A673 (cell line): ENCODE data around the gene FSD1L. TPM values are rescaled to one million over a fixed set of nuclear protein-coding genes. Genes with fewer than 3 reads are reported as not detected.
"Not testable (repeated sequence)": the region's sequence is repeated elsewhere in the genome, so short reads cannot be mapped to it uniquely, and the experiment has no call there.

ENCODE experiments used
- BruUV-seq: library from RNA; stranded (reverse); fragments of 400-500 nt; replicated peaks from 2 replicates; lab custom pipeline; 2021; lab: Mats Ljungman, UMichigan
- CTCF ChIA-PET: fragments of 300-600 bp; sonication (Branson Sonifier 250); formaldehyde crosslinking; loops from one replicate; lab custom pipeline; 2022; ENCODE audit warnings: antibody characterized with exemption; lab: Charles Lee
- POLR2A ChIA-PET: fragments of 300-600 bp; sonication (Branson Sonifier 250); formaldehyde crosslinking; loops from one replicate; lab custom pipeline; 2022; ENCODE audit warnings: antibody characterized with exemption; ENCODE audit not compliant: low non-redundant PET; lab: Charles Lee
- DNase-seq: peaks from one replicate; pipeline ENCODE4 v3.0.0-alpha.2; 2015; ENCODE audit warnings: low spot score
- H3K27ac ChIP-seq: fragments of 200-600 bp; sonication (generic); 2 replicates; pipeline ENCODE4 v1.5.1; 2016; ENCODE audit warnings: mixed run types, low read depth, mild to moderate bottlenecking, mixed read lengths, antibody characterized with exemption, low read length; ENCODE audit not compliant: poor library complexity, severe bottlenecking
- H3K27me3 ChIP-seq: fragments of 200-600 bp; sonication (generic); replicated peaks from 2 replicates; pipeline ENCODE4 v1.6.1; 2017; ENCODE audit warnings: mixed run types, low read depth, mild to moderate bottlenecking, mixed read lengths, antibody characterized with exemption, low read length; ENCODE audit not compliant: insufficient read depth, poor library complexity
- H3K36me3 ChIP-seq: fragments of 200-600 bp; sonication (generic); 2 replicates; pipeline ENCODE4 v1.6.1; 2016; ENCODE audit warnings: mixed run types, mild to moderate bottlenecking, mixed read lengths, antibody characterized with exemption, low read length; ENCODE audit not compliant: insufficient read depth, poor library complexity, severe bottlenecking
- H3K4me1 ChIP-seq: fragments of 200-600 bp; sonication (generic); 2 replicates; pipeline ENCODE4 v1.6.1; 2017; ENCODE audit warnings: mixed run types, mild to moderate bottlenecking, mixed read lengths, antibody characterized with exemption, low read length; ENCODE audit not compliant: insufficient read depth, poor library complexity, severe bottlenecking
- H3K4me3 ChIP-seq: fragments of 200-600 bp; sonication (generic); 2 replicates; pipeline ENCODE4 v1.5.1; 2016; ENCODE audit warnings: low read depth, mixed run types, mild to moderate bottlenecking, mixed read lengths, low read length; ENCODE audit not compliant: poor library complexity, severe bottlenecking
- H3K9me3 ChIP-seq: fragments of 200-600 bp; sonication (generic); 2 replicates; pipeline ENCODE4 v1.6.1; 2016; ENCODE audit warnings: mixed run types, low read depth, mild to moderate bottlenecking, mixed read lengths, antibody characterized with exemption, low read length; ENCODE audit not compliant: poor library complexity, severe bottlenecking
- EZH2 ChIP-seq: fragments of 200-600 bp; sonication (generic); IDR thresholded peaks from 2 replicates; pipeline ENCODE4 v1.6.1; 2017; ENCODE audit warnings: borderline replicate concordance, low read depth, mild to moderate bottlenecking, mixed read lengths, antibody characterized with exemption, low read length; ENCODE audit not compliant: poor library complexity, severe bottlenecking
- intact Hi-C: fragments of 100-400 bp; cut with micrococcal nuclease; formaldehyde crosslinking; loops from one replicate; pipeline ENCODE4 v1.10.0; 2022; ENCODE audit not compliant: unreplicated experiment
- total RNA-seq: library from RNA; stranded (reverse); gene quantifications from 2 replicates; pipeline ENCODE4 v1.2.3, GENCODE V29; 2021
- TF ChIP-seq, protein P1 (sequence below): fragments of 300-800, 200-600 bp; sonication (generic); conservative IDR thresholded peaks from 2 replicates; pipeline ENCODE4 v1.5.1; 2017; ENCODE audit warnings: low read depth, mild to moderate bottlenecking, antibody characterized with exemption, low read length, moderate library complexity, mixed read lengths

FSD1L gene
- total RNA-seq, 1 experiment from 2014 or later: 9.8 TPM

DNA sequence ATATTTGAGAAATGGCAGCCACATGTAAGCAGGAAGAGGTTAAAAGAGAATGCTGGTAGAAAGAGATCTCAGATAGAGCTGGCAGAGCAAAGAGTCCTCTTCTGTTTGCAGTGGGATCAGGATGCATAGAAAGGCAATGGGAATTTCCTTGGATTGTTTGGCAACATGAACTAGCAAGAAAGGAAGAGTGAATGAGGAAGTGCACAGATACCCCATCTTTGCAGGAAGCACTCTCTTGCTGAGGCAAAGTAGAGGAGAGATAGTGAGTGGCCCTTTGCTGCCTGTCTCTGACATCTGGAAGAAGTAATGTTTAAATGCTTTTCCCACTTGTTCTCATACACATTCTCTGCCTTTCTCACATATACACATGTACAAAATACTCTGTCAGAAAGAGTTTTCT lies 124.6 kb downstream of the FSD1L start:
- no TSS peak for BruUV-seq
- TF ChIP-seq, protein P1, sequence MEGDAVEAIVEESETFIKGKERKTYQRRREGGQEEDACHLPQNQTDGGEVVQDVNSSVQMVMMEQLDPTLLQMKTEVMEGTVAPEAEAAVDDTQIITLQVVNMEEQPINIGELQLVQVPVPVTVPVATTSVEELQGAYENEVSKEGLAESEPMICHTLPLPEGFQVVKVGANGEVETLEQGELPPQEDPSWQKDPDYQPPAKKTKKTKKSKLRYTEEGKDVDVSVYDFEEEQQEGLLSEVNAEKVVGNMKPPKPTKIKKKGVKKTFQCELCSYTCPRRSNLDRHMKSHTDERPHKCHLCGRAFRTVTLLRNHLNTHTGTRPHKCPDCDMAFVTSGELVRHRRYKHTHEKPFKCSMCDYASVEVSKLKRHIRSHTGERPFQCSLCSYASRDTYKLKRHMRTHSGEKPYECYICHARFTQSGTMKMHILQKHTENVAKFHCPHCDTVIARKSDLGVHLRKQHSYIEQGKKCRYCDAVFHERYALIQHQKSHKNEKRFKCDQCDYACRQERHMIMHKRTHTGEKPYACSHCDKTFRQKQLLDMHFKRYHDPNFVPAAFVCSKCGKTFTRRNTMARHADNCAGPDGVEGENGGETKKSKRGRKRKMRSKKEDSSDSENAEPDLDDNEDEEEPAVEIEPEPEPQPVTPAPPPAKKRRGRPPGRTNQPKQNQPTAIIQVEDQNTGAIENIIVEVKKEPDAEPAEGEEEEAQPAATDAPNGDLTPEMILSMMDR: no peak
- no peak for TF ChIP-seq EZH2
- Histone ChIP-seq H3K27me3 (no peaks in the 10 kb centered on the region), H3K36me3 (no peaks in the 10 kb centered on the region), H3K4me3 (no peak overlapping the region), H3K4me1 (no peaks in the 10 kb centered on the region), H3K27ac (no peak overlapping the region), H3K9me3 (no peaks in the 10 kb centered on the region)
- no peak for DNase-seq
- ChIA-PET POLR2A (no interaction called here), CTCF (no interaction called here)
- intact Hi-C loops: no loop called here

DNA sequence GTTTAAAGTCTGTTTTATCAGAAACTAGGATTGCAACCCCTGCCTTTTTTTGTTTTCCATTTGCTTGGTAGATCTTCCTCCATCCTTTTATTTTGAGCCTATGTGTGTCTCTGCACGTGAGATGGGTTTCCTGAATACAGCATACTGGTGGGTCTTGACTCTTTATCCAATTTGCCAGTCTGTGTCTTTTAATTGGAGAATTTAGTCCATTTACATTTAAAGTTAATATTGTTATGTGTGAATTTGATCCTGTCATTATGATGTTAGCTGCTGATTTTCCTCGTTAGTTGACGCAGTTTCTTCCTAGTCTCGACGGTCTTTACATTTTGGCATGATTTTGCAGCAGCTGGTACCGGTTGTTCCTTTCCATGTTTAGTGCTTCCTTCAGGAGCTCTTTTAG lies 132.1 kb downstream of the FSD1L start:
- H3K27ac ChIP-seq, H3K27me3 ChIP-seq, DNase-seq, H3K36me3 ChIP-seq, CTCF ChIA-PET, H3K4me3 ChIP-seq, intact Hi-C loops, POLR2A ChIA-PET, BruUV-seq, H3K9me3 ChIP-seq, H3K4me1 ChIP-seq: not testable (repeated sequence)

DNA sequence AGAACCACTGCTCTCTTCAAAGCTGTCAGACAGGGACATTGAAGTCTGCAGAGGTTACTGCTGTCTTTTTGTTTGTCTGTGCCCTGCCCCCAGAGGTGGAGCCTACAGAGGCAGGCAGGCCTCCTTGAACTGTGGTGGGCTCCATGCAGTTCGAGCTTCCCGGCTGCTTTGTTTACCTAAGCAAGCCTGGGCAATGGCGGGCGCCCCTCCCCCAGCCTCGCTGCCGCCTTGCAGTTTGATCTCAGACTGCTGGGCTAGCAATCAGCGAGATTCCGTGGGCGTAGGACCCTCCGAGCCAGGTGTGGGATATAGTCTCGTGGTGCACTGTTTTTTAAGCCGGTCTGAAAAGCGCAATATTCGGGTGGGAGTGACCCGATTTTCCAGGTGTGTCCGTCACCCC lies 133.7 kb downstream of the FSD1L start:
- POLR2A ChIA-PET, H3K9me3 ChIP-seq, CTCF ChIA-PET, BruUV-seq, H3K36me3 ChIP-seq, H3K27me3 ChIP-seq, H3K4me3 ChIP-seq, H3K4me1 ChIP-seq, DNase-seq, H3K27ac ChIP-seq, intact Hi-C loops: not testable (repeated sequence)

DNA sequence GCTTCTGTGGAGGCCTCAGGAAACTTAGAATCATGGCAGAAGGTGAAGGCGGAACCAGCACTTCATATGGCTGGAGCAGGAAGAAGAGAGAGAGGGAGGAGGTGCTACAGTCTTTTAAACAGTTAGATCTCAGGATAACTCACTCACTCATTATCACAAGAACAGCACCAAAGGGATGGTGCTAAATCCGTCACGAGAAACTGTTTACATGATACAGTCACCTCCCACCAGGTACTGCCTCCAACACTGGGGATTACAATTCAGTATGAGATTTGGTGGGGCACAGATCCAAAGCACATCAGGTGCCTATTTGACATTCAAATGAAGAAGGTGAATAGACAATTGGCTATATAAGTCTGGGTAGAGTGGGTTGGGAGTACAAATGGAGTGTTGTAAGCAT lies 145.3 kb downstream of the FSD1L start:
- no peaks in the 10 kb centered on the region for H3K9me3 ChIP-seq
- BruUV-seq: no TSS peak
- ChIA-PET POLR2A (no interaction called here), CTCF (no interaction called here)
- no peak overlapping the region for H3K27ac ChIP-seq
- H3K27me3 ChIP-seq: no peaks in the 10 kb centered on the region
- H3K4me3 ChIP-seq: no peak overlapping the region
- H3K4me1 ChIP-seq: no peaks in the 10 kb centered on the region
- DNase-seq: no peak
- no peaks in the 10 kb centered on the region for H3K36me3 ChIP-seq
- TF ChIP-seq, protein P1: no peak
- TF ChIP-seq EZH2: no peak
- intact Hi-C loops: no loop called here

Other genes starting within 250 kb of the FSD1L start
- 9.4 and 11.9 TPM in 2 replicates for gene SLC44A1, start 203.4 kb upstream of the FSD1L start, total RNA-seq
- 15.4 and 15.9 TPM in 2 replicates for gene FKTN, start 110.1 kb downstream of the FSD1L start, total RNA-seq
- gene TAL2, start 214.4 kb downstream of the FSD1L start, total RNA-seq: not detected in 2 replicates
- 16.8 and 22.6 TPM in 2 replicates for gene TMEM38B, start 246.5 kb downstream of the FSD1L start, total RNA-seq